OCI-LY7 (cell line): ENCODE measurements around the gene PPFIA4.
"Not testable (repeated sequence)": the region's sequence is repeated elsewhere in the genome, so short reads cannot be mapped to it uniquely, and the experiment has no call there.

Experiments
- EZH2phosphoT487 ChIP-seq: fragments of 200-600 bp; sonication (generic); IDR thresholded peaks from 2 replicates; pipeline ENCODE4 v1.6.1; 2018; ENCODE audit warnings: low read depth, borderline replicate concordance, mild to moderate bottlenecking, mixed run types, antibody characterized with exemption, low read length, moderate library complexity, mixed read lengths
- TF ChIP-seq, protein P1 (sequence below): fragments of 200-600 bp; sonication (generic); conservative IDR thresholded peaks from 2 replicates; pipeline ENCODE4 v1.5.1; 2014; ENCODE audit warnings: mild to moderate bottlenecking, antibody characterized with exemption, low read length, moderate library complexity, mixed read lengths

DNA sequence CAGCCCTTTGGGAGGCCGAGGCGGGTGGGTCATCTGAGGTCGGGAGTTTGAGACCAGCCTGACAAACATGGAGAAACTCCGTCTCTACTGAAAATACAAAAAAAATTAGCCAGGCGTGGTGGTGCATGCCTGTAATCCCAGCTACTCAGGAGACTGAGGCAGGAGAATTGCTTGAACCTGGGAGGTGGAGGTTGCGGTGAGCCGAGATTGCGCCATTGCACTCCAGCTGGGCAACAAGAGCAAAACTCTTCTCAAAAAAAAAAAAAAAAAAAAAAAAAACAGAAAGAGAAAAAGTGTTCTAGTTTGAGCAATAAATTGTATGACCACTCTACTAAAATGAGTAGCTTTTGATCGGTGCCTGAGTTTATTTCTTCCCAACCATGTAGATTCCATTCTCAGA is 40.2 kb upstream of the PPFIA4 start:
- TF ChIP-seq, protein P1, sequence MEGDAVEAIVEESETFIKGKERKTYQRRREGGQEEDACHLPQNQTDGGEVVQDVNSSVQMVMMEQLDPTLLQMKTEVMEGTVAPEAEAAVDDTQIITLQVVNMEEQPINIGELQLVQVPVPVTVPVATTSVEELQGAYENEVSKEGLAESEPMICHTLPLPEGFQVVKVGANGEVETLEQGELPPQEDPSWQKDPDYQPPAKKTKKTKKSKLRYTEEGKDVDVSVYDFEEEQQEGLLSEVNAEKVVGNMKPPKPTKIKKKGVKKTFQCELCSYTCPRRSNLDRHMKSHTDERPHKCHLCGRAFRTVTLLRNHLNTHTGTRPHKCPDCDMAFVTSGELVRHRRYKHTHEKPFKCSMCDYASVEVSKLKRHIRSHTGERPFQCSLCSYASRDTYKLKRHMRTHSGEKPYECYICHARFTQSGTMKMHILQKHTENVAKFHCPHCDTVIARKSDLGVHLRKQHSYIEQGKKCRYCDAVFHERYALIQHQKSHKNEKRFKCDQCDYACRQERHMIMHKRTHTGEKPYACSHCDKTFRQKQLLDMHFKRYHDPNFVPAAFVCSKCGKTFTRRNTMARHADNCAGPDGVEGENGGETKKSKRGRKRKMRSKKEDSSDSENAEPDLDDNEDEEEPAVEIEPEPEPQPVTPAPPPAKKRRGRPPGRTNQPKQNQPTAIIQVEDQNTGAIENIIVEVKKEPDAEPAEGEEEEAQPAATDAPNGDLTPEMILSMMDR: not testable (repeated sequence)
- not testable (repeated sequence) for TF ChIP-seq EZH2phosphoT487
